ENCODE data around the gene ERBIN.

- TF ChIP-seq GATA2 (IDR thresholded peaks at IDR 0.05; ENCODE audit: low read depth, low read length) (no peak), GATA3 (IDR thresholded peaks at IDR 0.05; ENCODE audit: low read depth, low read length) (no peak)
These were observed 11.9 kb downstream of the ERBIN start for GRCh38 chr5:65938256-65938655.

Measured in SH-SY5Y (cell line).